Body of pancreas (tissue), 4 donors: ENCODE results near the gene ARSA.

Source experiments
- POLR2A ChIP-seq, 3 donors: fragments of 450-650 bp; IDR thresholded peaks; one replicate each; pipeline ENCODE4 v1.6.1; 2016; ENCODE audit warnings: antibody characterized with exemption in 3 of 3, mild to moderate bottlenecking in 2 of 3
- TF ChIP-seq, protein P1 (sequence below), 7 experiments: fragments of 450-650 bp in 4 of 7; fragments of 200-600 bp in 3 of 7; sonication (generic) in 3 of 7; IDR thresholded peaks; one replicate each; pipeline ENCODE4 v1.5.1; 2016 to 2019; ENCODE audit warnings: antibody characterized with exemption in 7 of 7

DNA sequence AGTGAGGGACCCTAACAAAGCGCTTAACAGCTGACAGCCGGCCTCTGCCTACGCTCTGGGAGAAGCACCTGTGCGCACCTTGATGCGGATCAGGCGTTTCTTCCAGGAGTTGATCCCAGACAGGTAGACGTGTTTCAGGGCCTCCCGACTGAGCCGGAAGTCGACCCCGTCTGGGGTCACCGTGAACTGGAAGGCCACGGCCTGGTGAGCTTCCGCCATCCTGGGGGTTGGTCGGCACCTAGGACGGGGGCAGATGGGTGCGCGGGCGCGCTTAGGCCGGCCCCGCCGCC is 50.3 kb downstream of the ARSA start:
- TF ChIP-seq, protein P1, sequence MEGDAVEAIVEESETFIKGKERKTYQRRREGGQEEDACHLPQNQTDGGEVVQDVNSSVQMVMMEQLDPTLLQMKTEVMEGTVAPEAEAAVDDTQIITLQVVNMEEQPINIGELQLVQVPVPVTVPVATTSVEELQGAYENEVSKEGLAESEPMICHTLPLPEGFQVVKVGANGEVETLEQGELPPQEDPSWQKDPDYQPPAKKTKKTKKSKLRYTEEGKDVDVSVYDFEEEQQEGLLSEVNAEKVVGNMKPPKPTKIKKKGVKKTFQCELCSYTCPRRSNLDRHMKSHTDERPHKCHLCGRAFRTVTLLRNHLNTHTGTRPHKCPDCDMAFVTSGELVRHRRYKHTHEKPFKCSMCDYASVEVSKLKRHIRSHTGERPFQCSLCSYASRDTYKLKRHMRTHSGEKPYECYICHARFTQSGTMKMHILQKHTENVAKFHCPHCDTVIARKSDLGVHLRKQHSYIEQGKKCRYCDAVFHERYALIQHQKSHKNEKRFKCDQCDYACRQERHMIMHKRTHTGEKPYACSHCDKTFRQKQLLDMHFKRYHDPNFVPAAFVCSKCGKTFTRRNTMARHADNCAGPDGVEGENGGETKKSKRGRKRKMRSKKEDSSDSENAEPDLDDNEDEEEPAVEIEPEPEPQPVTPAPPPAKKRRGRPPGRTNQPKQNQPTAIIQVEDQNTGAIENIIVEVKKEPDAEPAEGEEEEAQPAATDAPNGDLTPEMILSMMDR (IDR thresholded peaks at IDR 0.05): no peak
- no peak for TF ChIP-seq POLR2A (IDR thresholded peaks at IDR 0.05)
